K562 (cell line): ENCODE data around the gene PPP2R3B. TPM values are rescaled to one million over a fixed set of nuclear protein-coding genes. Genes with fewer than 3 reads are reported as not detected.

ENCODE experiments used
- ATAC-seq: fragments of 200-7000 bp; cut with Tn5 transposase; 3 replicates; pipeline ENCODE4 v1.9.1; 2020; ENCODE audit warnings: moderate library complexity
- BruUV-seq: library from RNA; stranded (reverse); fragments of 400-500 nt; replicated peaks from 2 replicates; lab custom pipeline; 2021; lab: Mats Ljungman, UMichigan
- CTCF ChIA-PET: fragments of 300-600 bp; formaldehyde crosslinking; extraction: SDS; loops from one replicate; lab custom pipeline; 2021; ENCODE audit warnings: low intra/inter-chr PET ratio; lab: Yijun Ruan, JAX
- POLR2A ChIA-PET: fragments of 300-600, 350-650 bp; sonication (Branson Sonifier 250); formaldehyde crosslinking; extraction: SDS; loops from one replicate; lab custom pipeline; 2021; ENCODE audit warnings: antibody characterized with exemption, inconsistent platforms; lab: Yijun Ruan, JAX
- DNase-seq, 4 experiments: peaks; one replicate each; pipeline versions ENCODE4 v3.0.0 to v3.0.0-alpha.2; 2011 to 2018; ENCODE audit warnings: low spot score in 3 of 4, mixed read lengths in 3 of 4; ENCODE audit errors: extremely low read depth in 1 of 4
- FAIRE-seq: peaks from 2 replicates; lab custom pipeline; 2011; peaks lifted over from hg19 to GRCh38; lab: Jason Lieb, UNC
- H2AFZ ChIP-seq: 2 replicates; pipeline ENCODE4 v1.6.0; 2011; ENCODE audit warnings: low read depth, low read length, control low read depth, inconsistent platforms
- H3K27ac ChIP-seq: fragments of 200-600 bp; 3 replicates; pipeline ENCODE4 v1.8.0; 2011; ENCODE audit warnings: low read depth, mild to moderate bottlenecking, control low read depth, inconsistent platforms, low read length, moderate library complexity, mixed read lengths; ENCODE audit errors: extremely low read depth
- H3K27me3 ChIP-seq, 2 experiments: fragments of 300-600 bp in 1 of 2; 2 replicates in 1 of 2; 3 replicates in 1 of 2; pipeline versions ENCODE4 v1.6.0 to v1.8.0; 2011; ENCODE audit warnings: inconsistent platforms in 2 of 2, low read length in 2 of 2, mild to moderate bottlenecking in 1 of 2, mixed read lengths in 1 of 2, moderate library complexity in 1 of 2; ENCODE audit not compliant: control insufficient read depth in 2 of 2, insufficient read depth in 2 of 2
- H3K36me3 ChIP-seq: fragments of 300-600 bp; 3 replicates; pipeline ENCODE4 v1.8.0; 2011; ENCODE audit warnings: mild to moderate bottlenecking, low read length, inconsistent platforms; ENCODE audit not compliant: control insufficient read depth, insufficient read depth
- H3K4me1 ChIP-seq, 2 experiments: fragments of 200-600 bp in 1 of 2; replicated peaks in 1 of 2; 2 replicates in 1 of 2; 3 replicates in 1 of 2; pipeline versions ENCODE4 v1.5.1 to v1.8.0; 2011; ENCODE audit warnings: inconsistent platforms in 2 of 2, low read length in 2 of 2, mild to moderate bottlenecking in 1 of 2, mixed read lengths in 1 of 2, moderate library complexity in 1 of 2; ENCODE audit not compliant: control insufficient read depth in 2 of 2, insufficient read depth in 2 of 2
- H3K4me2 ChIP-seq: 2 replicates; pipeline ENCODE4 v1.6.1; 2011; ENCODE audit warnings: low read length, control low read depth, inconsistent platforms, mixed read lengths; ENCODE audit not compliant: insufficient read depth
- H3K4me3 ChIP-seq: fragments of 200-600 bp; sonication (generic), shearing (Covaris generic); 2 replicates; pipeline ENCODE4 v1.5.1; 2016; ENCODE audit warnings: control low read depth, inconsistent platforms
- H3K79me2 ChIP-seq: fragments of 200-600 bp; 3 replicates; pipeline ENCODE4 v1.8.0; 2011; ENCODE audit warnings: low read length, inconsistent platforms; ENCODE audit not compliant: control insufficient read depth, insufficient read depth
- H3K9ac ChIP-seq, 2 experiments: 2 replicates each; pipeline versions ENCODE4 v1.6.0 to v1.6.1; 2011; ENCODE audit warnings: low read depth in 2 of 2, low read length in 2 of 2, control low read depth in 1 of 2, inconsistent platforms in 1 of 2, mild to moderate bottlenecking in 1 of 2, mixed read lengths in 1 of 2; ENCODE audit not compliant: insufficient read depth in 1 of 2
- H3K9me1 ChIP-seq: one replicate; pipeline ENCODE4 v1.6.0; 2011; ENCODE audit warnings: inconsistent platforms, mild to moderate bottlenecking, low read length, moderate library complexity; ENCODE audit not compliant: control insufficient read depth, insufficient read depth
- H3K9me3 ChIP-seq: replicated peaks from 2 replicates; pipeline ENCODE4 v1.5.1; 2011; ENCODE audit warnings: low read depth, low read length, inconsistent platforms; ENCODE audit not compliant: control insufficient read depth, insufficient read depth
- H4K20me1 ChIP-seq: replicated peaks from 2 replicates; pipeline ENCODE4 v1.6.1; 2011; ENCODE audit warnings: low read length, inconsistent platforms, mixed read lengths; ENCODE audit not compliant: control insufficient read depth, insufficient read depth
- CEBPG ChIP-seq, 3 experiments: fragments of 200-800 bp in 1 of 3; sonication (Bioruptor generic) in 1 of 3; sonication (generic) in 1 of 3; formaldehyde crosslinking in 1 of 3; IDR thresholded peaks in 2 of 3; conservative IDR thresholded peaks in 1 of 3; 2 replicates each; pipeline versions ENCODE4 v1.6.1 to v1.8.0; 2016 to 2022; ENCODE audit warnings: missing compliant biosample characterization in 2 of 3, missing genetic modification characterization in 2 of 3, mild to moderate bottlenecking in 1 of 3, missing genetic modification reagents in 1 of 3
- HDGF ChIP-seq: fragments of 450-650 bp; IDR thresholded peaks from 2 replicates; pipeline ENCODE4 v1.6.1; 2016
- HMBOX1 ChIP-seq: sonication (generic); IDR thresholded peaks from 2 replicates; pipeline ENCODE4 v1.6.1; 2016
- NCOA4 ChIP-seq: fragments of 450-650 bp; IDR thresholded peaks from 2 replicates; pipeline ENCODE4 v1.6.1; 2018; ENCODE audit warnings: mild to moderate bottlenecking; ENCODE audit not compliant: partially characterized antibody
- PHB2 ChIP-seq: fragments of 450-650 bp; IDR thresholded peaks from 2 replicates; pipeline ENCODE4 v1.6.1; 2017; ENCODE audit warnings: low read depth
- POLR2G ChIP-seq: fragments of 200-400 bp; formaldehyde crosslinking; IDR thresholded peaks from 2 replicates; pipeline ENCODE4 v1.6.1; 2017; ENCODE audit warnings: low read depth, mild to moderate bottlenecking, antibody characterized with exemption, low read length, moderate library complexity
- PTRF ChIP-seq: fragments of 450-650 bp; IDR thresholded peaks from 2 replicates; pipeline ENCODE4 v1.6.1; 2016; ENCODE audit warnings: mild to moderate bottlenecking, missing genetic modification characterization, missing compliant biosample characterization
- SFPQ ChIP-seq: fragments of 200-400 bp; formaldehyde crosslinking; IDR thresholded peaks from 2 replicates; pipeline ENCODE4 v1.6.1; 2017; ENCODE audit warnings: mild to moderate bottlenecking, low read depth, low read length, moderate library complexity
- ZNF143 ChIP-seq: sonication (generic); formaldehyde crosslinking; IDR thresholded peaks from 2 replicates; pipeline ENCODE4 v1.9.0; 2022; ENCODE audit warnings: mild to moderate bottlenecking, missing genetic modification reagents
- ZNF407 ChIP-seq: fragments of 450-650 bp; IDR thresholded peaks from 2 replicates; pipeline ENCODE4 v1.6.1; 2016; ENCODE audit warnings: low read depth
- ZNF699 ChIP-seq: fragments of 250-450 bp; sonication (Bioruptor Pico); IDR thresholded peaks from 2 replicates; pipeline ENCODE4 v1.8.0; 2021; ENCODE audit warnings: mild to moderate bottlenecking, moderate library complexity; ENCODE audit not compliant: insufficient replicate concordance
- WGBS: fragments of 100-300 bp; shearing (Covaris generic); methylation state at CpG from one replicate; pipeline ENCODE4 v1.1.6; 2016; ENCODE audit warnings: low coverage, mixed read lengths; ENCODE audit not compliant: insufficient coverage; ENCODE audit errors: missing lambda C conversion rate; 5-methylcytosine and 5-hydroxymethylcytosine counted together
- in situ Hi-C: fragments of 300-500 bp; cut with MboI; formaldehyde crosslinking; loops from 4 replicates; pipeline ENCODE4 v1.15.0; 2018; ENCODE audit warnings: inconsistent platforms, mixed read lengths
- intact Hi-C: fragments of 100-400 bp; cut with micrococcal nuclease; formaldehyde crosslinking; loops from 2 replicates; pipeline ENCODE4 v1.14.2; 2022
- polyA plus RNA-seq, 8 experiments: library from polyadenylated mRNA; depleted of rRNA in 4 of 8; stranded (reverse) in 5 of 8; unstranded in 3 of 8; fragments of >200 nt; fragmentation: Nextera tagmentation in 2 of 8; fragmentation: Illumina TruSeq in 1 of 8; extraction: Ambion mirVana in 2 of 8; extraction: Trizol in 1 of 8; gene quantifications; 2 replicates each; pipeline versions ENCODE4 v1.2.1 to v1.2.3, GENCODE V29; 2011 to 2014; ENCODE audit warnings: inconsistent platforms in 1 of 8, missing spikeins in 1 of 8
- total RNA-seq, 7 experiments: library from RNA; depleted of rRNA in 6 of 7; stranded (reverse); fragments of >200 nt in 6 of 7; fragmentation: Illumina TruSeq in 2 of 7; extraction: Trizol in 2 of 7; gene quantifications; 2 replicates each; pipeline versions ENCODE4 v1.2.1 to v1.2.3, GENCODE V29; 2011 to 2021; ENCODE audit warnings: low replicate concordance in 1 of 7

Gene PPP2R3B
- total and polyA plus RNA-seq, 9 of the 15 experiments (the other 6 are each of a cell fraction or from before 2014, with no cell fraction given), result 0.04 to 18.2 (median 8.2) TPM; not detected in 1

GRCh38 chrX:410296-410695 is 23.6 kb upstream of the PPP2R3B start:
- H3K9me3 ChIP-seq, result no peaks in the 10 kb centered on the region
- WGBS, result 38% methylated on average over 12 of the region's 17 CpGs
- no peak overlapping the region for H3K4me2 ChIP-seq
- H4K20me1 ChIP-seq, result no peaks in the 10 kb centered on the region
- in situ Hi-C loops (no loop called here), intact Hi-C loops (no loop called here)
- no peak for ATAC-seq
- no peak overlapping the region for H3K9ac ChIP-seq
- BruUV-seq, result no TSS peak
- peaks cover 0 to 11% of the 10 kb centered on the region in 2 experiments; a peak in 3 of 5 replicates for H3K27me3 ChIP-seq
- no peak overlapping the region for H3K27ac ChIP-seq
- DNase-seq, result no peak
- no peak overlapping the region for H3K4me3 ChIP-seq
- H2AFZ ChIP-seq, result no peak overlapping the region
- POLR2A ChIA-PET, result no interaction called here
- no peaks in the 10 kb centered on the region for H3K79me2 ChIP-seq
- H3K9me1 ChIP-seq, result no peaks in the 10 kb centered on the region
- no peaks in the 10 kb centered on the region for H3K36me3 ChIP-seq
- no peaks in the 10 kb centered on the region; a peak in 1 of 5 replicates for H3K4me1 ChIP-seq
- FAIRE-seq, result no peak
- CTCF ChIA-PET, result no interaction called here
- no peak for TF ChIP-seq HMBOX1
- TF ChIP-seq ZNF699 (CRISPR knock-in tag), result no peak
- TF ChIP-seq SFPQ, result no peak
- no peak for TF ChIP-seq NCOA4
- TF ChIP-seq ZNF143 (CRISPR knock-in tag), result no peak
- no peak for TF ChIP-seq POLR2G
- TF ChIP-seq HDGF, result no peak
- TF ChIP-seq PTRF, result no peak
- TF ChIP-seq CEBPG (CRISPR knock-in tag; IDR thresholded peaks at IDR 0.05), result no peak
- no peak for TF ChIP-seq CEBPG (tag; conservative IDR thresholded peaks at IDR 0.05 in 1 of 2, IDR thresholded peaks at IDR 0.05 in 1 of 2)
- no peak for TF ChIP-seq ZNF407
- no peak for TF ChIP-seq PHB2
